ENCODE data around the gene PTCRA. TPM values are rescaled to one million over a fixed set of nuclear protein-coding genes. Genes with fewer than 3 reads are reported as not detected.
"Not testable (repeated sequence)": the region's sequence is repeated elsewhere in the genome, so short reads cannot be mapped to it uniquely, and the experiment has no call there.

The PTCRA gene
- total RNA-seq, 3 donors from 2014 or later = not detected

GRCh38 chr6:42925248-42925857 is 9.5 kb downstream of the PTCRA start:
- Mint-ChIP-seq H3K4me1 (ENCODE audit: low read depth) (peaks cover 8% of the 10 kb centered on the region), H3K36me3 (ENCODE audit: insufficient read depth) (peaks cover 3% of the 10 kb centered on the region), H3K9me3 (no peaks in the 10 kb centered on the region), H3K4me3 (no peak overlapping the region), H3K27me3 (ENCODE audit: low read depth) (no peaks in the 10 kb centered on the region)
- ATAC-seq (no peak), DNase-seq (no peak)

- ATAC-seq = peak; percentile 86 to 87
- Mint-ChIP-seq H3K27me3 (ENCODE audit: low read depth) (no peaks in the 10 kb centered on the region), H3K36me3 (ENCODE audit: insufficient read depth) (peaks cover 25% of the 10 kb centered on the region)
Measured at GRCh38 chr6:42928986-42929820, 13.3 kb downstream of the PTCRA start, which contains the start of gene CNPY3. Gene CNPY3 (plus strand): TSS chr6:42929480. CDS start chr6:42929571, 91 bp downstream.

GRCh38 chr6:42929821-42930360 is 14.0 kb downstream of the PTCRA start:
- DNase-seq = peak; percentile 42
- no peaks in the 10 kb centered on the region for H3K27me3 Mint-ChIP-seq (ENCODE audit: low read depth)
- H3K4me1 Mint-ChIP-seq (ENCODE audit: low read depth) = peaks cover 44% of the 10 kb centered on the region
- peaks cover 26% of the 10 kb centered on the region for H3K36me3 Mint-ChIP-seq (ENCODE audit: insufficient read depth)
- ATAC-seq = peak; percentile 53 to 54
- H3K9me3 Mint-ChIP-seq = no peaks in the 10 kb centered on the region
- peak overlapping the region; percentile 90 for H3K4me3 Mint-ChIP-seq

More at GRCh38 chr6:42928986-42929820, 13.3 kb downstream of the PTCRA start, which contains the start of gene CNPY3:
- Mint-ChIP-seq H3K9me3 (no peaks in the 10 kb centered on the region), H3K4me1 (ENCODE audit: low read depth) (peaks cover 41% of the 10 kb centered on the region), H3K4me3 (peak within 1 kb of the TSS; percentile 90)
- DNase-seq = peak; percentile 84

- DNase-seq = no peak
- no peaks in the 10 kb centered on the region for H3K27me3 Mint-ChIP-seq (ENCODE audit: low read depth)
- peaks cover 34% of the 10 kb centered on the region for H3K36me3 Mint-ChIP-seq (ENCODE audit: insufficient read depth)
- peaks cover 50% of the 10 kb centered on the region for H3K4me1 Mint-ChIP-seq (ENCODE audit: low read depth)
- H3K4me3 Mint-ChIP-seq = peak overlapping the region; percentile 75
- ATAC-seq = no peak
- H3K9me3 Mint-ChIP-seq = no peaks in the 10 kb centered on the region
Measured at GRCh38 chr6:42932412-42932811, 16.6 kb downstream of the PTCRA start.

GRCh38 chr6:42933205-42933604 is 17.4 kb downstream of the PTCRA start:
- no peak for ATAC-seq
- H3K36me3 Mint-ChIP-seq (ENCODE audit: insufficient read depth) = peaks cover 38% of the 10 kb centered on the region
- H3K4me1 Mint-ChIP-seq (ENCODE audit: low read depth) = peaks cover 50% of the 10 kb centered on the region
- H3K27me3 Mint-ChIP-seq (ENCODE audit: low read depth) = no peaks in the 10 kb centered on the region
- H3K4me3 Mint-ChIP-seq = peak overlapping the region; percentile 55
- DNase-seq = no peak
- no peaks in the 10 kb centered on the region for H3K9me3 Mint-ChIP-seq

- H3K4me3 Mint-ChIP-seq = no peak overlapping the region
- H3K9me3 Mint-ChIP-seq = no peaks in the 10 kb centered on the region
- no peaks in the 10 kb centered on the region for H3K27me3 Mint-ChIP-seq (ENCODE audit: low read depth)
- peaks cover 45% of the 10 kb centered on the region for H3K36me3 Mint-ChIP-seq (ENCODE audit: insufficient read depth)
- DNase-seq (no peak), ATAC-seq (no peak)
- peaks cover 44% of the 10 kb centered on the region for H3K4me1 Mint-ChIP-seq (ENCODE audit: low read depth)
Measured at GRCh38 chr6:42935322-42935721, 19.5 kb downstream of the PTCRA start.

GRCh38 chr6:42936398-42936797 is 20.5 kb downstream of the PTCRA start:
- Mint-ChIP-seq H3K27me3 (ENCODE audit: low read depth) (no peaks in the 10 kb centered on the region), H3K9me3 (no peaks in the 10 kb centered on the region), H3K36me3 (ENCODE audit: insufficient read depth) (peaks cover 43% of the 10 kb centered on the region), H3K4me3 (no peak overlapping the region), H3K4me1 (ENCODE audit: low read depth) (peaks cover 35% of the 10 kb centered on the region)
- DNase-seq (no peak), ATAC-seq (no peak)

GRCh38 chr6:42937548-42938427 is 21.9 kb downstream of the PTCRA start:
- H3K4me3 Mint-ChIP-seq = no peak overlapping the region
- H3K36me3 Mint-ChIP-seq (ENCODE audit: insufficient read depth) = peaks cover 35% of the 10 kb centered on the region
- no peak for DNase-seq
- no peak for ATAC-seq
- H3K27me3 Mint-ChIP-seq (ENCODE audit: low read depth) = no peaks in the 10 kb centered on the region
- peaks cover 23% of the 10 kb centered on the region for H3K4me1 Mint-ChIP-seq (ENCODE audit: low read depth)
- H3K9me3 Mint-ChIP-seq = no peaks in the 10 kb centered on the region

- Mint-ChIP-seq H3K4me1 (ENCODE audit: low read depth) (peaks cover 17% of the 10 kb centered on the region), H3K27me3 (ENCODE audit: low read depth) (no peaks in the 10 kb centered on the region)
Measured at GRCh38 chr6:42938428-42938796, 22.6 kb downstream of the PTCRA start.

GRCh38 chr6:42938987-42939809 is 23.3 kb downstream of the PTCRA start:
- no peak overlapping the region for H3K4me3 Mint-ChIP-seq
- H3K9me3 Mint-ChIP-seq = no peaks in the 10 kb centered on the region
- no peaks in the 10 kb centered on the region for H3K27me3 Mint-ChIP-seq (ENCODE audit: low read depth)
- H3K4me1 Mint-ChIP-seq (ENCODE audit: low read depth) = peaks cover 10% of the 10 kb centered on the region
- ATAC-seq (no peak), DNase-seq (no peak)
- H3K36me3 Mint-ChIP-seq (ENCODE audit: insufficient read depth) = peaks cover 28% of the 10 kb centered on the region

More at GRCh38 chr6:42938428-42938796, 22.6 kb downstream of the PTCRA start:
- DNase-seq = no peak
- H3K36me3 Mint-ChIP-seq (ENCODE audit: insufficient read depth) = peaks cover 32% of the 10 kb centered on the region
- no peak overlapping the region for H3K4me3 Mint-ChIP-seq
- ATAC-seq = peak in 1 of 2 donors; percentile 34
- H3K9me3 Mint-ChIP-seq = no peaks in the 10 kb centered on the region

- Mint-ChIP-seq H3K4me3 (no peak overlapping the region), H3K27me3 (ENCODE audit: low read depth) (no peaks in the 10 kb centered on the region)
Measured at GRCh38 chr6:42939810-42940167, 23.9 kb downstream of the PTCRA start.

GRCh38 chr6:42940493-42941045 is 24.7 kb downstream of the PTCRA start:
- H3K4me1 Mint-ChIP-seq (ENCODE audit: low read depth) = peaks cover 5% of the 10 kb centered on the region
- H3K36me3 Mint-ChIP-seq (ENCODE audit: insufficient read depth) = peaks cover 25% of the 10 kb centered on the region

More at GRCh38 chr6:42939810-42940167, 23.9 kb downstream of the PTCRA start:
- Mint-ChIP-seq H3K9me3 (no peaks in the 10 kb centered on the region), H3K4me1 (ENCODE audit: low read depth) (peaks cover 8% of the 10 kb centered on the region), H3K36me3 (ENCODE audit: insufficient read depth) (peaks cover 27% of the 10 kb centered on the region)
- no peak for DNase-seq
- no peak for ATAC-seq

GRCh38 chr6:42941356-42941755 is 25.5 kb downstream of the PTCRA start:
- not testable (repeated sequence) for H3K27me3 Mint-ChIP-seq (ENCODE audit: low read depth); H3K9me3 Mint-ChIP-seq; DNase-seq; H3K4me3 Mint-ChIP-seq; ATAC-seq; H3K4me1 Mint-ChIP-seq (ENCODE audit: low read depth)
- H3K36me3 Mint-ChIP-seq (ENCODE audit: insufficient read depth) = peaks cover 26% of the 10 kb centered on the region

More at GRCh38 chr6:42940493-42941045, 24.7 kb downstream of the PTCRA start:
- no peak for ATAC-seq
- H3K27me3 Mint-ChIP-seq (ENCODE audit: low read depth) = no peaks in the 10 kb centered on the region
- no peaks in the 10 kb centered on the region for H3K9me3 Mint-ChIP-seq
- no peak overlapping the region for H3K4me3 Mint-ChIP-seq
- no peak for DNase-seq

Measured in activated T-cell treated with anti-CD3 and anti-CD28 coated beads, Interleukin-2, amount 50 U/mL, for 4 hours (primary cell).